Measurements from ENCODE around the gene TRIM72. TPM values are rescaled to one million over a fixed set of nuclear protein-coding genes. Genes with fewer than 3 reads are reported as not detected.

TRIM72 gene
- total RNA-seq, 1 experiment from 2014 or later: not detected

DNA sequence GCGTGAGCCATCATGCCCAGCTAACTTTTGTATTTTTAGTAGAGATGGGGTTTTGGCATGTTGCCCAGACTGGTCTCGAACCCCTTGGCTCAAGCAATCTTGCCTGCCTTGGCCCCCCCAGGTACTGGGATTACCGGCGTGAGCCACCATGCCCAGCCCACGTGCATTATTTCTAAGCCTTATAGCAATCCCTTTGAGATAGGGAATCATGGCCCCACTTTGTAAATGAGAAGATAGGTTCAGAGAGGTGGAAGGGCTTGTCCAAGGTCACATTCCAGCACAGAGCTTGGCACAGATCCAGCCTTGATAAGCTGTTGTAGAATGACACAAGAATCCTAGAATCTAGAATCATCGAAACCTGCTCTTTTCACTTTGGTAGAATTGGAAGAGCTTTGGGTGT, 7.1 kb upstream of the TRIM72 start:
- Histone ChIP-seq H3F3A (ENCODE audit: low read length, unreplicated experiment) (no peaks in the 10 kb centered on the region), H3K79me2 (ENCODE audit: low read length) (no peaks in the 10 kb centered on the region), H3K9ac (ENCODE audit: low read length) (no peak overlapping the region), H4K20me1 (ENCODE audit: low read length) (no peaks in the 10 kb centered on the region), H3K9me2 (replicated peaks; ENCODE audit: low read length) (no peaks in the 10 kb centered on the region), H3K4me3 (ENCODE audit: low read length) (no peak overlapping the region), H3K27me3 (ENCODE audit: low read length) (no peaks in the 10 kb centered on the region), H3K36me3 (ENCODE audit: low read depth, low read length) (no peaks in the 10 kb centered on the region), H3K9me3 (ENCODE audit: low read length) (no peaks in the 10 kb centered on the region), H3K27ac (ENCODE audit: low read length) (no peak overlapping the region), H2AFZ (ENCODE audit: low read length) (no peak overlapping the region), H3K4me2 (ENCODE audit: low read length) (no peak overlapping the region), H3K4me1 (ENCODE audit: insufficient read depth, low read length) (peaks cover 7% of the 10 kb centered on the region; the same call in 1 of the 2 replicates)
- no peak for ATAC-seq
- BruUV-seq (replicated peaks): no TSS peak
- CTCF ChIA-PET: no interaction called here
- POLR2A ChIA-PET (ENCODE audit: unreplicated experiment): no interaction called here
- intact Hi-C loops (cut with micrococcal nuclease): loop anchor here (10.0 kb wide), 1 partner anchor 248 kb away; the partner anchor contains the start of gene ARMC5
- no peak for TF ChIP-seq EZH2phosphoT487 (IDR thresholded peaks at IDR 0.05; ENCODE audit: borderline replicate concordance, low read length)
- TF ChIP-seq EZH2 (IDR thresholded peaks at IDR 0.05; ENCODE audit: low read length, unreplicated experiment): no peak
- TF ChIP-seq, protein P1, sequence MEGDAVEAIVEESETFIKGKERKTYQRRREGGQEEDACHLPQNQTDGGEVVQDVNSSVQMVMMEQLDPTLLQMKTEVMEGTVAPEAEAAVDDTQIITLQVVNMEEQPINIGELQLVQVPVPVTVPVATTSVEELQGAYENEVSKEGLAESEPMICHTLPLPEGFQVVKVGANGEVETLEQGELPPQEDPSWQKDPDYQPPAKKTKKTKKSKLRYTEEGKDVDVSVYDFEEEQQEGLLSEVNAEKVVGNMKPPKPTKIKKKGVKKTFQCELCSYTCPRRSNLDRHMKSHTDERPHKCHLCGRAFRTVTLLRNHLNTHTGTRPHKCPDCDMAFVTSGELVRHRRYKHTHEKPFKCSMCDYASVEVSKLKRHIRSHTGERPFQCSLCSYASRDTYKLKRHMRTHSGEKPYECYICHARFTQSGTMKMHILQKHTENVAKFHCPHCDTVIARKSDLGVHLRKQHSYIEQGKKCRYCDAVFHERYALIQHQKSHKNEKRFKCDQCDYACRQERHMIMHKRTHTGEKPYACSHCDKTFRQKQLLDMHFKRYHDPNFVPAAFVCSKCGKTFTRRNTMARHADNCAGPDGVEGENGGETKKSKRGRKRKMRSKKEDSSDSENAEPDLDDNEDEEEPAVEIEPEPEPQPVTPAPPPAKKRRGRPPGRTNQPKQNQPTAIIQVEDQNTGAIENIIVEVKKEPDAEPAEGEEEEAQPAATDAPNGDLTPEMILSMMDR (conservative IDR thresholded peaks at IDR 0.05; ENCODE audit: low read depth, low read length): no peak
- no peak for DNase-seq

DNA sequence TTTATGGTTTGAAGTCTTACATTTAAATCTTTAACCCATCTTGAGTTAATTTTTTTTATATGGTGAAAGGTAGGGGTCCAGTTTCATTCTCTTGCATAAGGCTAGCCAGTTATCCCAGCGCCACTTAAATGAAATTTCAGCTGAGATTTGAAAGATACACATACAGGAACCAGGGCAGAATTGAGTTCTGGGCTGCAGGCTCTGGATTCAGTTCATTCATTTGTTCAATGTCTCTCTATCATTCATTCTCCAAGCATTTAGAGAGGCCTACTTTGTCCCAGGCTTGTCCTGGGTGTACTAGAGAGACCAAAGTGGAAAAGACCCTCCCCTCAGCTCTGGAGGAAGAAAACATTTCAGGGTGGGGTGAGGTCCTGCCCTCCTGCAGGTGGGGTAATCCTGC, 577 bp upstream of the TRIM72 start:
- Histone ChIP-seq H3K4me1 (ENCODE audit: insufficient read depth, low read length) (0 out of 2 replicates have a peak, but pooled peaks cover 7% of the 10 kb centered on the region), H3K27me3 (ENCODE audit: low read length) (peaks cover 10% of the 10 kb centered on the region), H3K9me2 (replicated peaks; ENCODE audit: low read length) (no peaks in the 10 kb centered on the region), H2AFZ (ENCODE audit: low read length) (no peak overlapping the region), H3K79me2 (ENCODE audit: low read length) (no peaks in the 10 kb centered on the region), H4K20me1 (ENCODE audit: low read length) (no peaks in the 10 kb centered on the region), H3K36me3 (ENCODE audit: low read depth, low read length) (no peaks in the 10 kb centered on the region), H3F3A (ENCODE audit: low read length, unreplicated experiment) (no peaks in the 10 kb centered on the region), H3K9me3 (ENCODE audit: low read length) (no peaks in the 10 kb centered on the region), H3K4me3 (ENCODE audit: low read length) (no peak overlapping the region), H3K27ac (ENCODE audit: low read length) (no peak overlapping the region), H3K4me2 (ENCODE audit: low read length) (no peak overlapping the region), H3K9ac (ENCODE audit: low read length) (no peak overlapping the region)
- ATAC-seq (no peak), DNase-seq (no peak)
- BruUV-seq (replicated peaks): no TSS peak
- CTCF ChIA-PET: no interaction called here
- TF ChIP-seq EZH2 (IDR thresholded peaks at IDR 0.05; ENCODE audit: low read length, unreplicated experiment) (no peak), EZH2phosphoT487 (IDR thresholded peaks at IDR 0.05; ENCODE audit: borderline replicate concordance, low read length) (no peak)
- TF ChIP-seq, protein P1 (conservative IDR thresholded peaks at IDR 0.05; ENCODE audit: low read depth, low read length): no peak
- intact Hi-C loops (cut with micrococcal nuclease): no loop called here
- POLR2A ChIA-PET (ENCODE audit: unreplicated experiment): no interaction called here

- POLR2A ChIA-PET (ENCODE audit: unreplicated experiment): no interaction called here
- CTCF ChIA-PET: interaction anchor here (0.6 kb wide), 1 partner anchor 606 kb away, joined by 6 read pairs; no protein-coding TSS in a partner anchor
- Histone ChIP-seq H3K4me1 (ENCODE audit: insufficient read depth, low read length) (0 out of 2 replicates have a peak, but pooled peaks cover 7% of the 10 kb centered on the region), H3K79me2 (ENCODE audit: low read length) (no peaks in the 10 kb centered on the region), H3K36me3 (ENCODE audit: low read depth, low read length) (no peaks in the 10 kb centered on the region), H3K27ac (ENCODE audit: low read length) (no peak overlapping the region), H3K9me2 (replicated peaks; ENCODE audit: low read length) (no peaks in the 10 kb centered on the region), H3K9me3 (ENCODE audit: low read length) (no peaks in the 10 kb centered on the region), H3K4me3 (ENCODE audit: low read length) (peak overlapping the region; percentile 68; the same call in 1 of the 2 replicates), H3F3A (ENCODE audit: low read length, unreplicated experiment) (no peaks in the 10 kb centered on the region), H4K20me1 (ENCODE audit: low read length) (no peaks in the 10 kb centered on the region), H3K4me2 (ENCODE audit: low read length) (peak overlapping the region; percentile 94), H3K9ac (ENCODE audit: low read length) (no peak overlapping the region), H3K27me3 (ENCODE audit: low read length) (peaks cover 10% of the 10 kb centered on the region), H2AFZ (ENCODE audit: low read length) (peak overlapping the region; percentile 87; the same call in 1 of the 2 replicates)
- no TSS peak for BruUV-seq (replicated peaks)
- DNase-seq (no peak), ATAC-seq (no peak)
- intact Hi-C loops (cut with micrococcal nuclease): no loop called here
- no peak for TF ChIP-seq EZH2 (IDR thresholded peaks at IDR 0.05; ENCODE audit: low read length, unreplicated experiment)
- no peak for TF ChIP-seq EZH2phosphoT487 (IDR thresholded peaks at IDR 0.05; ENCODE audit: borderline replicate concordance, low read length)
- TF ChIP-seq, protein P1 (conservative IDR thresholded peaks at IDR 0.05; ENCODE audit: low read depth, low read length): no peak
These were observed 878 bp downstream of the TRIM72 start for GRCh38 chr16:31214708-31215286.

Data from PC-3 (cell line).